H9 (cell line): Measurements from ENCODE around the gene VOPP1. TPM values are rescaled to one million over a fixed set of nuclear protein-coding genes. Genes with fewer than 3 reads are reported as not detected.
A peak's percentile ranks its signal among the peaks of the same experiment; 100 is the strongest.

Source experiments
- DNase-seq: peaks from one replicate; pipeline ENCODE4 v3.0.0-alpha.2; 2017
- H2AFZ ChIP-seq: one replicate; pipeline ENCODE4 v1.6.1; 2013; ENCODE audit warnings: mild to moderate bottlenecking, low read length, control low read depth, moderate library complexity
- H2AK5ac ChIP-seq: 2 replicates; pipeline ENCODE4 v1.6.1; 2013; ENCODE audit warnings: low read length, control low read depth, mixed read lengths; ENCODE audit not compliant: insufficient read length
- H2BK120ac ChIP-seq: one replicate; pipeline ENCODE4 v1.6.1; 2013; ENCODE audit warnings: low read depth, mild to moderate bottlenecking, low read length, control low read depth, inconsistent platforms; ENCODE audit not compliant: poor library complexity, severe bottlenecking
- H2BK12ac ChIP-seq: 2 replicates; pipeline ENCODE4 v1.6.1; 2013; ENCODE audit warnings: low read length, control low read depth, mixed read lengths, low read depth; ENCODE audit not compliant: insufficient read length
- H2BK15ac ChIP-seq: 2 replicates; pipeline ENCODE4 v1.6.1; 2013; ENCODE audit warnings: low read depth, low read length, control low read depth
- H2BK20ac ChIP-seq: one replicate; pipeline ENCODE4 v1.6.1; 2013; ENCODE audit warnings: low read depth, mild to moderate bottlenecking, low read length, control low read depth, inconsistent platforms; ENCODE audit not compliant: poor library complexity, severe bottlenecking
- H2BK5ac ChIP-seq: 2 replicates; pipeline ENCODE4 v1.6.1; 2013; ENCODE audit warnings: low read length, control low read depth, mixed read lengths; ENCODE audit not compliant: insufficient read length
- H3K14ac ChIP-seq: 2 replicates; pipeline ENCODE4 v1.6.1; 2013; ENCODE audit warnings: low read length, control low read depth; ENCODE audit not compliant: insufficient read depth
- H3K18ac ChIP-seq: 2 replicates; pipeline ENCODE4 v1.6.1; 2013; ENCODE audit warnings: low read depth, mild to moderate bottlenecking, mixed read lengths, low read length, control low read depth; ENCODE audit not compliant: insufficient read length
- H3K23ac ChIP-seq: 2 replicates; pipeline ENCODE4 v1.6.1; 2013; ENCODE audit warnings: low read length, control low read depth, mixed read lengths, low read depth; ENCODE audit not compliant: insufficient read length
- H3K23me2 ChIP-seq: 2 replicates; pipeline ENCODE4 v1.6.1; 2013; ENCODE audit warnings: low read depth, mild to moderate bottlenecking, mixed read lengths, low read length, control low read depth; ENCODE audit not compliant: insufficient read length, poor library complexity, severe bottlenecking
- H3K27ac ChIP-seq: 2 replicates; pipeline ENCODE4 v1.5.1; 2013; ENCODE audit warnings: low read length, control low read depth, mixed read lengths, low read depth; ENCODE audit not compliant: insufficient read length
- H3K27me3 ChIP-seq: 2 replicates; pipeline ENCODE4 v1.6.1; 2013; ENCODE audit warnings: low read length, control low read depth, inconsistent platforms; ENCODE audit not compliant: insufficient read depth
- H3K4ac ChIP-seq: 2 replicates; pipeline ENCODE4 v1.6.1; 2013; ENCODE audit warnings: low read depth, mild to moderate bottlenecking, control low read depth, inconsistent platforms, low read length, moderate library complexity
- H3K4me1 ChIP-seq: 2 replicates; pipeline ENCODE4 v1.6.1; 2013; ENCODE audit warnings: low read length, control low read depth, inconsistent platforms; ENCODE audit not compliant: insufficient read depth
- H3K4me2 ChIP-seq: 2 replicates; pipeline ENCODE4 v1.6.1; 2013; ENCODE audit warnings: low read length, control low read depth, mixed read lengths; ENCODE audit not compliant: insufficient read length, insufficient read depth
- H3K56ac ChIP-seq: 2 replicates; pipeline ENCODE4 v1.6.1; 2013; ENCODE audit warnings: low read depth, mild to moderate bottlenecking, mixed read lengths, low read length, control low read depth; ENCODE audit not compliant: insufficient read length
- H3K79me1 ChIP-seq: 2 replicates; pipeline ENCODE4 v1.6.1; 2013; ENCODE audit warnings: low read depth, mild to moderate bottlenecking, moderate library complexity, low read length, control low read depth, inconsistent platforms; ENCODE audit not compliant: insufficient read depth, poor library complexity, severe bottlenecking
- H3K79me2 ChIP-seq: 2 replicates; pipeline ENCODE4 v1.6.1; 2013; ENCODE audit warnings: low read length, control low read depth, inconsistent platforms; ENCODE audit not compliant: insufficient read depth
- H3K9ac ChIP-seq: 2 replicates; pipeline ENCODE4 v1.6.1; 2013; ENCODE audit warnings: low read length, control low read depth, mixed read lengths; ENCODE audit not compliant: insufficient read length; ENCODE audit errors: extremely low read depth
- H3K9me3 ChIP-seq: one replicate; pipeline ENCODE4 v1.6.1; 2013; ENCODE audit warnings: low read depth, low read length, inconsistent platforms; ENCODE audit not compliant: control insufficient read depth
- H3T11ph ChIP-seq: one replicate; pipeline ENCODE4 v1.6.1; 2013; ENCODE audit warnings: mild to moderate bottlenecking, low read length, control low read depth, inconsistent platforms
- H4K20me1 ChIP-seq: one replicate; pipeline ENCODE4 v1.6.1; 2013; ENCODE audit not compliant: control insufficient read depth, insufficient read length, insufficient read depth
- H4K5ac ChIP-seq: 2 replicates; pipeline ENCODE4 v1.6.1; 2013; ENCODE audit warnings: low read depth, mild to moderate bottlenecking, mixed read lengths, low read length, control low read depth; ENCODE audit not compliant: insufficient read length
- H4K8ac ChIP-seq: replicated peaks from 2 replicates; pipeline ENCODE4 v1.6.1; 2013; ENCODE audit warnings: low read length, control low read depth, mixed read lengths, low read depth; ENCODE audit not compliant: insufficient read length
- H4K91ac ChIP-seq: 2 replicates; pipeline ENCODE4 v1.6.1; 2013; ENCODE audit warnings: low read depth, mild to moderate bottlenecking, moderate library complexity, mixed read lengths, low read length, control low read depth; ENCODE audit not compliant: insufficient read length
- H3K27ac Mint-ChIP-seq, 3 experiments: 2 replicates in 2 of 3; 3 replicates in 1 of 3; pipeline ENCODE4 v1.8.0; 2020 to 2021; ENCODE audit warnings: mixed read lengths in 3 of 3, mild to moderate bottlenecking in 1 of 3, moderate library complexity in 1 of 3
- H3K27me3 Mint-ChIP-seq: 2 replicates; pipeline ENCODE4 v1.8.0; 2021; ENCODE audit warnings: low read depth, mild to moderate bottlenecking, moderate library complexity, mixed read lengths
- H3K36me3 Mint-ChIP-seq, 3 experiments: 2 replicates in 2 of 3; 3 replicates in 1 of 3; pipeline ENCODE4 v1.8.0; 2020 to 2021; ENCODE audit warnings: low read depth in 3 of 3, mixed read lengths in 3 of 3; ENCODE audit not compliant: insufficient read depth in 1 of 3
- H3K4me1 Mint-ChIP-seq, 2 experiments: 2 replicates each; pipeline ENCODE4 v1.8.0; 2020; ENCODE audit warnings: mixed read lengths in 2 of 2
- H3K4me3 Mint-ChIP-seq, 2 experiments: 2 replicates in 1 of 2; 3 replicates in 1 of 2; pipeline ENCODE4 v1.8.0; 2020 to 2021; ENCODE audit warnings: mild to moderate bottlenecking in 2 of 2, mixed read lengths in 2 of 2, moderate library complexity in 1 of 2
- H3K9me3 Mint-ChIP-seq, 2 experiments: 2 replicates in 1 of 2; 3 replicates in 1 of 2; pipeline ENCODE4 v1.8.0; 2020; ENCODE audit warnings: mild to moderate bottlenecking in 2 of 2, mixed read lengths in 2 of 2, moderate library complexity in 1 of 2
- WGBS: extraction: QIAGEN DNeasy Blood & Tissue Kit; methylation state at CpG from one replicate; pipeline ENCODE4 v1.1.7; 2013; ENCODE audit warnings: missing lambda C conversion rate, low lambda C conversion rate, mixed read lengths; ENCODE audit not compliant: insufficient read length; ENCODE audit errors: extremely low coverage; 5-methylcytosine and 5-hydroxymethylcytosine counted together
- total RNA-seq: library from RNA; stranded (reverse); gene quantifications from 2 replicates; pipeline ENCODE4 v1.2.1, GENCODE V29; 2021
- TF ChIP-seq, protein P1 (sequence below): fragments of 200-600 bp; sonication (generic); conservative IDR thresholded peaks from 3 replicates; pipeline ENCODE4 v1.8.0; 2021; ENCODE audit warnings: antibody characterized with exemption, mild to moderate bottlenecking

The VOPP1 gene
- total RNA-seq, 1 experiment from 2014 or later, result 55.7 TPM

DNA sequence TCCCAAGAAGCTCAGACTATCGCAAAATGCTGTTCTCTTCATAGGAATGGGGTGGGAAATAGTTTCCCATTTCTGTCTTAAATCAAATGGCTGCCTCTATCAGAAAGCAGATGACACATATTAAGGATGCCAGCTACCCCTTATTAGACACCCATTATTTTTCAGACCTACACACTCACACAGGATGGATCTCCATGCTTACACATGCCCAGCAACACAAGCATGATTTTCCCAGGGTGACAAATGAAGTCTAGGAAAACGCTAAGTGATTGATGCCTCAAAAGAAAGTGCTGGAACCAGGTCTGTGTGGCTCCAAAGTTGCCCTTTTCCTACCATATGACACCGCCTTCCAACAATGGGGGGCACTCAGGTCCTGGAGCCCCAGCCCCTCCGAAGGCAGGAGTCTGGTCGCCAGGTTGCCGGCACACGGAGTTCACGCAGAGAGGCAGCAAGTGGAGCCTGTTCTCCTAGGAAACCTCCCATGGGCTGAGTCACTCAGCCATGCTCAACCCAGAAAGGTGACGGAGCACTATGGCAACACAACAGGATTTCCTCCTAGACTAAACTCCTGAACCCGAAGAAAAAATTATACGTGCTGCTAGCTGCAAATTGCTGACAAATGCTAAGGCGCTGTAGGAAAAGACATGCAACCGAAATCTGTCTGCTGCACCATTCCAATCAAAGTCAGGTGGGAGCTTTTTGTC is 19.8 kb downstream of the VOPP1 start:
- no peak for DNase-seq
- H3K4me2 ChIP-seq, result no peak overlapping the region

More for the DNA sequence above, 19.8 kb downstream of the VOPP1 start:
- Mint-ChIP-seq H3K9me3 (no peaks in the 10 kb centered on the region; a peak in 1 of 5 replicates), H3K36me3 (peaks cover 0 to 5% (median 3%) of the 10 kb centered on the region in 3 experiments; a peak in 2 of 7 replicates), H3K4me3 (no peak overlapping the region), H3K27me3 (no peaks in the 10 kb centered on the region; the same call in 1 of the 2 replicates), H3K4me1 (peaks cover 80 to 81% of the 10 kb centered on the region in 2 experiments), H3K27ac (peak overlapping the region in 1 of 3 experiments; percentile 34; a peak in 1 of 7 replicates)
- TF ChIP-seq, protein P1, sequence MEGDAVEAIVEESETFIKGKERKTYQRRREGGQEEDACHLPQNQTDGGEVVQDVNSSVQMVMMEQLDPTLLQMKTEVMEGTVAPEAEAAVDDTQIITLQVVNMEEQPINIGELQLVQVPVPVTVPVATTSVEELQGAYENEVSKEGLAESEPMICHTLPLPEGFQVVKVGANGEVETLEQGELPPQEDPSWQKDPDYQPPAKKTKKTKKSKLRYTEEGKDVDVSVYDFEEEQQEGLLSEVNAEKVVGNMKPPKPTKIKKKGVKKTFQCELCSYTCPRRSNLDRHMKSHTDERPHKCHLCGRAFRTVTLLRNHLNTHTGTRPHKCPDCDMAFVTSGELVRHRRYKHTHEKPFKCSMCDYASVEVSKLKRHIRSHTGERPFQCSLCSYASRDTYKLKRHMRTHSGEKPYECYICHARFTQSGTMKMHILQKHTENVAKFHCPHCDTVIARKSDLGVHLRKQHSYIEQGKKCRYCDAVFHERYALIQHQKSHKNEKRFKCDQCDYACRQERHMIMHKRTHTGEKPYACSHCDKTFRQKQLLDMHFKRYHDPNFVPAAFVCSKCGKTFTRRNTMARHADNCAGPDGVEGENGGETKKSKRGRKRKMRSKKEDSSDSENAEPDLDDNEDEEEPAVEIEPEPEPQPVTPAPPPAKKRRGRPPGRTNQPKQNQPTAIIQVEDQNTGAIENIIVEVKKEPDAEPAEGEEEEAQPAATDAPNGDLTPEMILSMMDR, result no peak
- H3K27ac ChIP-seq, result no peak overlapping the region
- no peak overlapping the region for H4K5ac ChIP-seq
- no peak overlapping the region; the same call in 1 of the 2 replicates for H3K14ac ChIP-seq
- no peak overlapping the region for H4K91ac ChIP-seq
- H3K9ac ChIP-seq, result no peak overlapping the region
- peaks cover 22% of the 10 kb centered on the region; the same call in 1 of the 2 replicates for H3K79me2 ChIP-seq
- no peak overlapping the region for H2BK20ac ChIP-seq
- no peak overlapping the region for H2AFZ ChIP-seq
- H3K23me2 ChIP-seq, result no peaks in the 10 kb centered on the region
- no peak overlapping the region for H2BK120ac ChIP-seq
- H2BK5ac ChIP-seq, result no peak overlapping the region
- H2AK5ac ChIP-seq, result no peak overlapping the region
- H4K8ac ChIP-seq, result no peak overlapping the region
- H2BK15ac ChIP-seq, result no peak overlapping the region
- H4K20me1 ChIP-seq, result no peaks in the 10 kb centered on the region
- no peak overlapping the region for H3K56ac ChIP-seq
- no peak overlapping the region for H3K4ac ChIP-seq
- H3K27me3 ChIP-seq, result no peaks in the 10 kb centered on the region
- no peak overlapping the region for H3K18ac ChIP-seq
- WGBS, result no CpG with 5 or more reads among the region's 13 CpGs
- peaks cover 26% of the 10 kb centered on the region; the same call in 1 of the 2 replicates for H3K4me1 ChIP-seq
- H3K23ac ChIP-seq, result no peak overlapping the region
- H3T11ph ChIP-seq, result no peak overlapping the region
- no peaks in the 10 kb centered on the region for H3K9me3 ChIP-seq
- H2BK12ac ChIP-seq, result no peak overlapping the region
- peaks cover 10% of the 10 kb centered on the region for H3K79me1 ChIP-seq
